ENCODE measurements around the gene FAM3C.

GRCh38 chr7:121390617-121391016 lies 5.5 kb downstream of the FAM3C start:
- no peak for TF ChIP-seq POLR2A (IDR thresholded peaks at IDR 0.05; ENCODE audit: low read depth, low read length)
- TF ChIP-seq RAD21 (IDR thresholded peaks at IDR 0.05; ENCODE audit: low read length), result no peak
- TF ChIP-seq, protein P1, sequence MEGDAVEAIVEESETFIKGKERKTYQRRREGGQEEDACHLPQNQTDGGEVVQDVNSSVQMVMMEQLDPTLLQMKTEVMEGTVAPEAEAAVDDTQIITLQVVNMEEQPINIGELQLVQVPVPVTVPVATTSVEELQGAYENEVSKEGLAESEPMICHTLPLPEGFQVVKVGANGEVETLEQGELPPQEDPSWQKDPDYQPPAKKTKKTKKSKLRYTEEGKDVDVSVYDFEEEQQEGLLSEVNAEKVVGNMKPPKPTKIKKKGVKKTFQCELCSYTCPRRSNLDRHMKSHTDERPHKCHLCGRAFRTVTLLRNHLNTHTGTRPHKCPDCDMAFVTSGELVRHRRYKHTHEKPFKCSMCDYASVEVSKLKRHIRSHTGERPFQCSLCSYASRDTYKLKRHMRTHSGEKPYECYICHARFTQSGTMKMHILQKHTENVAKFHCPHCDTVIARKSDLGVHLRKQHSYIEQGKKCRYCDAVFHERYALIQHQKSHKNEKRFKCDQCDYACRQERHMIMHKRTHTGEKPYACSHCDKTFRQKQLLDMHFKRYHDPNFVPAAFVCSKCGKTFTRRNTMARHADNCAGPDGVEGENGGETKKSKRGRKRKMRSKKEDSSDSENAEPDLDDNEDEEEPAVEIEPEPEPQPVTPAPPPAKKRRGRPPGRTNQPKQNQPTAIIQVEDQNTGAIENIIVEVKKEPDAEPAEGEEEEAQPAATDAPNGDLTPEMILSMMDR (conservative IDR thresholded peaks at IDR 0.05; ENCODE audit: low read depth, low read length), result no peak
- TF ChIP-seq, protein P2, sequence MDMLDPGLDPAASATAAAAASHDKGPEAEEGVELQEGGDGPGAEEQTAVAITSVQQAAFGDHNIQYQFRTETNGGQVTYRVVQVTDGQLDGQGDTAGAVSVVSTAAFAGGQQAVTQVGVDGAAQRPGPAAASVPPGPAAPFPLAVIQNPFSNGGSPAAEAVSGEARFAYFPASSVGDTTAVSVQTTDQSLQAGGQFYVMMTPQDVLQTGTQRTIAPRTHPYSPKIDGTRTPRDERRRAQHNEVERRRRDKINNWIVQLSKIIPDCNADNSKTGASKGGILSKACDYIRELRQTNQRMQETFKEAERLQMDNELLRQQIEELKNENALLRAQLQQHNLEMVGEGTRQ (IDR thresholded peaks at IDR 0.05; ENCODE audit: low read depth, low read length), result no peak
- no peak for TF ChIP-seq BHLHE40 (IDR thresholded peaks at IDR 0.05; ENCODE audit: low read depth, low read length)
- no peak for TF ChIP-seq CEBPB (IDR thresholded peaks at IDR 0.05; ENCODE audit: low read depth, low read length)
- no peak for TF ChIP-seq MAFK (IDR thresholded peaks at IDR 0.05; ENCODE audit: low read depth, low read length)
- TF ChIP-seq, protein P3, sequence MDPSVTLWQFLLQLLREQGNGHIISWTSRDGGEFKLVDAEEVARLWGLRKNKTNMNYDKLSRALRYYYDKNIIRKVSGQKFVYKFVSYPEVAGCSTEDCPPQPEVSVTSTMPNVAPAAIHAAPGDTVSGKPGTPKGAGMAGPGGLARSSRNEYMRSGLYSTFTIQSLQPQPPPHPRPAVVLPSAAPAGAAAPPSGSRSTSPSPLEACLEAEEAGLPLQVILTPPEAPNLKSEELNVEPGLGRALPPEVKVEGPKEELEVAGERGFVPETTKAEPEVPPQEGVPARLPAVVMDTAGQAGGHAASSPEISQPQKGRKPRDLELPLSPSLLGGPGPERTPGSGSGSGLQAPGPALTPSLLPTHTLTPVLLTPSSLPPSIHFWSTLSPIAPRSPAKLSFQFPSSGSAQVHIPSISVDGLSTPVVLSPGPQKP (IDR thresholded peaks at IDR 0.05; ENCODE audit: borderline replicate concordance, low read depth, low read length), result no peak
- no peak for TF ChIP-seq MAZ (IDR thresholded peaks at IDR 0.05; ENCODE audit: borderline replicate concordance, low read depth, low read length)
- no peak for TF ChIP-seq MXI1 (IDR thresholded peaks at IDR 0.05; ENCODE audit: borderline replicate concordance, low read depth, low read length)
- TF ChIP-seq RFX5 (IDR thresholded peaks at IDR 0.05; ENCODE audit: low read depth, low read length), result no peak
- no peak for TF ChIP-seq CHD1 (IDR thresholded peaks at IDR 0.05; ENCODE audit: low read depth, low read length)
- no peak for TF ChIP-seq RCOR1 (IDR thresholded peaks at IDR 0.05; ENCODE audit: insufficient replicate concordance, low read length)

All from IMR-90 (cell line).